Measurements from ENCODE around the gene SYPL2.

Gene SYPL2

DNA sequence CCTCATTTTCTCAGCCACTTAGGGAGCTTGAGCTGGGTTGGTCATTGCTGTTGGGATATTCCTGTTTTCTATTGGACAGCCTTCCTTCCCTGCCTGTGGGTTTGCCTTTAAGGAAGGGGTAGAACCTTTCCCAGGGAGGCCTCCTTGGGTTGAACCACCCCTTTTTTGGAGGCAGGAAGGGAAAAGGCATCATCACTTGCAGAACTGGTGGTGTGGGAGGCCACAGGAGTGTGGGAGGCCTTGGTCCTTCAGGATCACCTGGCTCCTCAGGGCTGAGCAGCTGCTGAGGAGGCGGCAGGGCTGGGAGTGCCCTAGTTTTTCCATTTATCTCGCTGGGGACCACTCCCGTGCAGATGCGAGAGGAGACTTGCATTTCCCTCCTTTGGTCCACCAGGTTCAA lies 26.9 kb downstream of the SYPL2 start:
- no peak for DNase-seq

DNA sequence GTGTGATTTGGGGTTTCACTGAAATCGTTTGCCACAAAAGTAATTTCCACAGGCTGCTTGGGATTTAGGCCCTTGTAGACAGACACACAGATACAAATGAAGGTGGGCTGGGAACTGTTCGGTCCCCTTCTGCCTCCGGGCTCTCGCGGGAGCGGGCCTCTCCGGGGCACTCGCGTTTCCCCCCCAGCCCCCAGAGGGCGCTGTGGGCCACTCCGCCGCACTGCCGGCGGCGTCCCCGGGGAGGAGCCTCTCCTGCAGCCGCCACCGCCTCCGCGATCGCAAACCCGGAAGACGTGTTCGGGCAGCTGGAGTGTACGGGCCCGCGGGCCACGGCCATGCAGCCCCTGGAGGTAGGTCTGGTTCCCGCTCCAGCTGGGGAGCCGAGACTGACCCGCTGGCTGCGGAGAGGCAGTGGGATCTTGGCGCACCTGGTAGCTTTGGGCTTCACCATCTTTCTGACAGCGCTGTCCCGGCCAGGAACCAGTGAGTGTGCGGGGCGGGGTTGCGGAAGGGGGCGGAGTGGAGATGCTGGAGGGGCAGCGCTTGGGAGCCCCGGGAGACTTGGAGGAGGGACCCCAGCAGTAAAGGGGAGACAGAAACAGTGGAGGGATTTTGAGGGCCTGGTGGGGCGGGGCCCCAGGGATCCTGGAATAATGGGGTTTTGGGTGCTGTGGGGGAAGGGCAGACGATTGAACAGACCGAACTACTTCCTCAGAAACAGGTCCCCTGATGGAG lies 27.6 kb downstream of the SYPL2 start, which contains the start of gene CYB561D1:
CYB561D1 (plus strand) TSS at position 290 of the 735 bp plus-strand sequence; CDS start at position 336, 46 bp downstream.
- DNase-seq = peak; percentile 57 to 73

DNA sequence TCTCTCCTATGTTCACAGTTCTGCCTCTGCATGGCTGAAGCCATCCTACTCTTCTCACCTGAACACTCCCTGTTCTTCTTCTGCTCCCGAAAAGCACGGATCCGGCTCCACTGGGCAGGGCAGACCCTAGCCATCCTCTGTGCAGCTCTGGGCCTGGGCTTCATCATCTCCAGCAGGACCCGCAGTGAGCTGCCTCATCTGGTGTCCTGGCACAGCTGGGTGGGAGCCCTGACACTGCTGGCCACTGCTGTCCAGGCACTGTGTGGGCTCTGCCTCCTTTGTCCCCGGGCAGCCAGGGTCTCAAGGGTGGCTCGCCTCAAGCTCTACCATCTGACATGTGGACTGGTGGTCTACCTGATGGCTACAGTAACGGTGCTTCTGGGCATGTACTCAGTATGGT lies 29.4 kb downstream of the SYPL2 start:
- DNase-seq = no peak

- DNase-seq = no peak
Observed at GRCh38 chr1:109497449-109498160, 31.3 kb downstream of the SYPL2 start.

- no peak for DNase-seq
Observed at GRCh38 chr1:109498161-109498801, 31.9 kb downstream of the SYPL2 start.

DNA sequence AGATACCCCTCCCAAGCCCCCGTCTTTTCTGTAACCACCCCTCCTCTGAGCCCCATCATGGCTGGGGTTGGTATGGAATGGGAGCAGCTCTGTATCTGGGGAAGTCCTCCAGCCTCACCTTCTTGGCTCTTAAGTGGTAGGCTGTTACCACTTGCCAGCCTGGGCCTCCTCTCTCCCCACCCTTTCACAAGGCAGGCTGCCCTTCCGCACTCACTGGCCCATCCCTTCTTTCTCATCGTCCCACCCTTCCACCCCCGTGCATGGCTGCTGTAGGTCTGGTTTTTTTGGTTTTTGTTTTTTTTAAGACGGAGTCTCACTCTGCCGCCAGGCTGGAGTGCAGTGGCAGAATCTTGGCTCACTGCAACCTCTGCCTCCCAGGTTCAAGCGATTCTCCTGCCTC lies 32.7 kb downstream of the SYPL2 start:
- no peak for DNase-seq

DNA sequence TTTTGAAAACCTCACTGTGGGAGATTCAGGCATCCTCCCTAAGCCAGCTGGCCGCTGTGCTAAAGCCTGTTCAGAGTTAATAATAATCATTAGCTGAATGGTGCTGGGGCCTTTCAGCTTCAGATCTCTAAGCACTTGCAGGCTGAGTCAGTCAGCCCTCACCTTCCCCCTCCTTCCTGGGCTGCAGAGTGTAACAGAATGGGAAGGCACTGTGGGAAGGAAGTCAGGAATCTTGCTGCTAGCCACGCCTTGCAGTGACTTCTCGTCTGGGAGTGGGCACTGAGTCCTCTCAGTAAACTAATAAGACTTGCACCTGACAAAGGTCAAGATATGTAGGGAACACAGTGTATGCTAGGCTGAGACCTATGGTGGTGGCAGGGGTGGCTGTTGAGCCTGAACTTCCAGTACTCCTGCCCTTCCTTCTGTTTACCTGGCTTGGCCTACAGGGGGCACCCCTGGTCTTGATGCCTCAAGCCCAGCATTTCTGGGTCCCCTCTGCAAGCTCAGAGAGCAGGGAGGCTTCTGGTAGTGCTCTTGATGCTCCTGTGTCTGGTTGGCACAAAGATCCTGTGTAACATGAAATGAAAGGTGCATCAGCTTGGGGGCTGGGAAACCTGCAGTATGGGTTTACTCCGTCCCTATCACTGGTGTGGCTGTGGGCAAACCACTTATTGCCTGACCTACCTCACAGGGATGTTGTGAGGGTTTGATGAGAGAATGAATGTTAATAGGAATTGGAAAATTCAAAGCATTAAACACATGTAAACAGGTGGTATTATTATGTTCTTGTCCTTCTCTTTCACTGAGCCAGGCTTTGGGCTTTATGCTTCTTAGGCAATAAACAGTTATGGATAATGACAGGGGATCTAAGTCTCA lies 33.6 kb downstream of the SYPL2 start:
- no peak for DNase-seq

DNA sequence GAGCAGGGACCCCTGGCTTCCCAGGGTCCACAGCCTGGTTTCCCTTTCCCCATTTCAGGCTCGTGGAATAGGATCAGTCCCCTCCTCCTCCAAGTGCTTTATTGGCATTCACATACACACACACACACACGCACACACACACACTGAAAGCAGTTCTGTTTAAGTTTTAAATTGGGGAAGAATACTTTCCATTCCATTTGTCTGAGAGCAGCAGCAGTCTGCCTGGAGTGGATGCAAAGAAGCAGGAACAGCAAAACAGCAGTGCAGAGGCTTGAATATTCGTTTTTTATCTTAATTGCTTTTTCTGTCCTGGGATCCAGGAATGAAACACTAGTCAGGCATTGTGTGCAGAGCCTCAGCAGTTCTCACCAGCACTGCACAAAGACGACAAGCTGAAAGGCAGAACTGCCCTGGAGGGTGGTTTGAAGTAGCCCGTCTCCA lies 34.6 kb downstream of the SYPL2 start:
- no peak for DNase-seq

DNA sequence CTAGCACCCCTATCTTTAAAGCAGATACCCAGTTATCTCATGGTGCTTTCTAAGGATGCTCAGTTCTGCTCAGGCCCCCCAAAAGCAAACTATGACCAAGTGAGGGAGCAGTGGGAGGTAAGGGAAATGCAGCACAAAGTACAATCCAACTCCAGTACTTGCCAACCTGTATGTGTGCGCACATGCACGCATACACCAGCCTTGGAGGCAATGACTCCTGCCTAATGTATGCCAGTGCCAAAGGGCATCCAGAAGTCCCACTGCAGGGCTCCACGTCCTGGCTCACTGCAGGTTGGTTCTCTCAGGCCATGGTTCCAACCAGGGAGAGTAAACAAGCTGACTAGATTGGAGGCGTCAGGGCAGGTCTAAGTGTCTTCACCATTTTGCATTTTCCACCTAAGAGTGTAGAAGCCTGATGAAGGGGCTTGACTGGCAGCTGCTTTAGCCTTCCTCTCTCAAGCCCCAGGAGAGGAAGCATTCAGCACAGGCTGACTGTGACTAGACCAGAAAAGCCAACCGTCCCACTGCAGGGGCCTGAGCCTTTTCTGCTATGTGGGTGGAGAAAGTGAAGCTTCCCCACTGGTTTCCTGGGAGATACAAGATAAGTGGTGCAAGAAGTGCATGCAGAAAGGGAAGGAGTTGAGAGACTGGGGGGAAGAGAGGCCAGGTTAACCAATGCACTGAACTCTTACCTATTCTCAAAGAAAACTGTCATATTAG lies 35.5 kb downstream of the SYPL2 start:
- no peak for DNase-seq

- DNase-seq = no peak
Observed at GRCh38 chr1:109502364-109502851, 36.1 kb downstream of the SYPL2 start.

GRCh38 chr1:109503935-109504334 lies 37.6 kb downstream of the SYPL2 start:
- DNase-seq = no peak

- no peak for DNase-seq
Observed at GRCh38 chr1:109504974-109505373, 38.6 kb downstream of the SYPL2 start.

DNA sequence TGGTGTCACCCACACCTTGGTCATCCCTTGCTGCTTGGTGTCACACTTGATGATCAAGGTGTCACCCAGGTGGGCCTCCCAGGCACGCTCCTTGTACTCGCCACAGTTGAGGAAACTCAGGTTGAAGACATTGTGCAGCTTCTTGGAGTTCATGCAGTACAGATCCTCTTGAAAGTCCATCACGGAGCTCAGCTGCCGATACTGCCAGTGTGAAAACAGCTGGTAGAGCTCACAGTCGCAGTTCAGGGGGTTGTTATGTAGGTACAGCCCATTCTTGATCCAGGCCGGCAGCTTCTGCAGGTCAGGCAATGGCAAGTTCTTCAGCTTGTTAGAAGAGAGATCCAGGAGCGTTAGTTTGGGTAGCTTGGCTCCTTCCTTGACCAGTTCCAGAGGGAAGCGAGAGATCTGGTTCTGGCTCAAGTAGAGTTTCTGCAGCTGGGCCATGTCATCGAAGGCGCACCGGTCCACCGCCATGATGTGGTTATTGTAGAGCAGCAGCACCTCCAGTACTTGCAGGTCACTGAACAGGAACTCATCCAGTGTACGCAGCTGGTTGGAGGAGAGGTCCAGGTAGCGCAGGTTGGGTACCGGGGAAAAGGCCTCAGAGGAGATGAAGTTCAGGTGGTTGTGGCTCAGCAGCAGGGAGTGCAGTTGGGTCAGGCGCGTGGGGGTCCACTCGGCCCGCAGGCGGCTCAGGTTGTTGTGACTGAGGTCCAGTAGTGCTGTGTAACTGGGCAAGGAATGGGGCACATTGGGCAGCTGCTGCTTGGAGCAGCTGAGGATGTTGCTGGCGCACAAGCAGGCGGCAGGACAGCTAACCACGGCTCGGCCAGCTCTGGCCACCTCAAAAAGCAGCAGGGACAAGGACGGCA lies 41.9 kb downstream of the SYPL2 start:
- no peak for DNase-seq

DNA sequence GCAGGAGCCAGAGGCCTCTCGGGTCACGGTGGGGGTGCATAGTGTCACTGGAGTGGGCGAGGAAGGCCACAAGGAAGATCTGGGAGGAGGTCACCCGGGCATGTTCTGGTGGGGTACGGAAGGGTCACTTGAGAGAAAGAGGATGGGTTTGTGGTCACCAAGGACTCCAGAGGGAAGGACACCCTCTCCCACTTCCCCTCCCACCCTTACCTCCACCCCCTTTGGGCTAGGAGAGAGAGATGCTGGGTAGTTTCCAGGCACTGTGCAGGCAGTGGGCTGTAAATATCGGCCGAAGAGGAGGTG lies 42.5 kb downstream of the SYPL2 start:
- DNase-seq = no peak

DNA sequence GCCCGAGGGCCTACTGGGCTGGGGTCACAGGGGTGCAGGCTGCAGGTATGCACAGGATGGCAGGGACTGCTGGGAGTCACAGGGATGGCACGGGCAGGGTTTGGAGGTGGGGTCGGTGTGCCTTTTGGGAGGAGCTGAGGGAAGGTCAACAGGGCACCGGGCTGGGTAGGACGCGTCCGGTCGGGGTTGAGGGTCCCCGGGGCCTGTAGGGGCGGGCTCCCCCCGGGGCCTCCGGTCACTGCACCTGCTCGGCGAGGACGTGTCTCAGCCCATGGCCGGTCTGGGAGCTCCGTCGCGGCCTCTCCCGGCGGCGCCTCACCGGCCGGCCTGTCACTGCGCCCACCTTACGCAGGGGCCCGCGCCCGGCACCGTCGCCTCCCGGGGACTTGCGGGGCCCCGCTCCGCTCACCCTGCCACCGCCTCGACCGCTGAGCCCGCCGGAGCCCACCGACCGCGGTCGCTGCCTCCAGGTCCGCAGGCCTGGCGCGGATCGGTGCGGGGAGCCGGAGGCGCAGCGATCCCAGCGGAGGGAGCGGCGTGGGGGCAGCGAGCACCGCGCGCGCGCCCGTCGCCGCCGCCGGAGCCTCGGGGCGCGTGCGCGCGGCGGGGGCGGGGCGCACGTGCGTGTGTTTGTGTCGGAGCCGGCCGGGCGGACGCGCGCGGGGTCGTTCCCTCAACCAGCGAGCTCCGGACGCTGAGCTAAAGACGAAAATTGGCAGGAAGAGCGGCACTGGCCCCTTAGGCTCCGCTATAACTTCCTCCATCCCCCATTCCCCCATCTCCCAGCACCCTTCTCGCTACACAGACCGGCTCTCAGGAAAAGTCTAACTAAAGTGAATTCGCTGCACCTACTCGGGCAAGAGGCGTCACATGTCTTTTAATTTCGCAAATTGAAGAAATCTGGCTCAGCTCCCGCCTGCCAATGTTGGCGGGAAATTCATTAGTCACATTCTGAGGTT lies 43.1 kb downstream of the SYPL2 start, which contains the start of gene AMIGO1:
AMIGO1 (minus strand) TSS at position 552 of the 959 bp plus-strand sequence. CDS start 815 bp downstream, outside the sequence.
- DNase-seq = peak in 1 of 2 experiments; percentile 29

- DNase-seq = no peak
Observed at GRCh38 chr1:109513110-109513710, 46.9 kb downstream of the SYPL2 start.

DNA sequence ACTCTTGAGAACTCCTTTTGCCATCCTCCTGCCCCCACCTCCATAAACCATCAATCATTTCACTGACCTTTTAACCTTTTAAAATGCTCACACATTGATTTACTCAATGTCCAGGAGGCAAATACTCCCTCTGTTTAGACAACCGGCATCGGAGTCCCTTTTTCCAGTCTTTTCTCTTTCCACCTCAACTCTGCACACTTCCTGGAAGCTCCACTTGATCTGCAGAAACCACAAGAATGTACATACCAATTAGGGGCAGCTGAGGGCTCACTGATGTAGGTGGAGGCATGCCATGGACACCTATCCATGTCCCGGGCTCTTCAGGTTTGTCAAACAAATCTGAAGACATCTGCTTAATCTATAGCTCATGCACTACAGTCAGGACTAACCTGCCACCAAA lies 48.5 kb downstream of the SYPL2 start:
- DNase-seq = no peak

DNA sequence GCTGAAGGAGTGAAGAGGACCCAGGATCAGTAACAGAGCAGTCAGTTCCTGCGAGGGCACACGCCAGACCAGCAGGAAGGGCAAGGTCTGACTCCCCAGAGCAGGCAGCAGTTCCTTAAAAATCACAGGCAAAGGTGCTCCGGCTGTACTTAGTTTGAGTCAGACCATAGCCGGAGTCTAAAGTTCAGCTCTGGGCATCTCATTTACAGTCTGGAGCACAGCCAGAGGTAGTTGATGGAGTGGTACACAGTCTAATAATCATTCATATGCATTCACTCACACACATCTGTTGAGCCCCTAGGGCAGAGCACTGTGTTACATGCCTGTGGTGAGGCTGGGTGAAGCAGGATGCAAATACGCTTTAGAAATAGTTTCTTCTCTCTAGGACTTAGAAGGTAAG lies 50.5 kb downstream of the SYPL2 start:
- no peak for DNase-seq

DNA sequence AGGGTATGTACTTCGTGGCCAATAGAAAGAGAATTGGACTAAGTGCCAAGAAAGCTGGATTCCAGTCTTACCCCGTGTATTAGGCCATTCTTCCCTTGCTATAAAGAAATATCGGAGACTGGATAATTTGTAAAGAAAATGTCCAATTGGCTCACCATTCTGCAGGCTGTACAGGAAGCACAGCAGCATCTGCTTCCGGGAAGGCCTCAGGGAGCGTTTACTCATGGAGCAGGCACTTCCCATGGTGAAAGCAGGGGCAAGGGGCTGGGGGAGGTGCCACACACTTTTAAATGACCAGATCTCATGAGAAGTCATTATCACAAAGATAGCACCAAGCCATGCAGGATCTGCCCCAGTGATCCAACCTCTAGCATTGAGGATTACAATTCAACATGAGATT lies 51.0 kb downstream of the SYPL2 start:
- no peak for DNase-seq
